ENCODE measurements around the gene UBE2L5. TPM values are rescaled to one million over a fixed set of nuclear protein-coding genes. Genes with fewer than 3 reads are reported as not detected.

The UBE2L5 gene
- total RNA-seq, 1 experiment from 2014 or later, result 0.13 TPM

GRCh38 chr13:30437177-30437576 is 14.9 kb downstream of the UBE2L5 start:
- ChIA-PET POLR2A (interaction anchor here (1.3 to 1.5 kb wide), 2 partner anchors 9 to 15 kb away, joined by 3 to 5 read pairs; partner anchors contain the start of gene UBE2L5), CTCF (no interaction called here)
- Mint-ChIP-seq H3K4me1 (no peaks in the 10 kb centered on the region), H3K27ac (no peak overlapping the region), H3K4me3 (no peak overlapping the region), H3K27me3 (ENCODE audit: low read depth) (peaks cover 2% of the 10 kb centered on the region; the same call in 1 of the 2 replicates), H3K36me3 (no peaks in the 10 kb centered on the region), H3K9me3 (no peaks in the 10 kb centered on the region)
- ATAC-seq (no peak), DNase-seq (ENCODE audit: low spot score) (no peak)
- TF ChIP-seq NR1H2 (CRISPR knock-in tag; IDR thresholded peaks at IDR 0.05) (no peak), ZNF219 (CRISPR knock-in tag; IDR thresholded peaks at IDR 0.05; ENCODE audit: borderline replicate concordance) (no peak), ZNF121 (CRISPR knock-in tag; IDR thresholded peaks at IDR 0.05) (no peak), PREB (CRISPR knock-in tag; IDR thresholded peaks at IDR 0.05; ENCODE audit: borderline replicate concordance) (no peak), ZNF425 (CRISPR knock-in tag; conservative IDR thresholded peaks at IDR 0.05) (no peak), KAT7 (CRISPR knock-in tag; IDR thresholded peaks at IDR 0.05; ENCODE audit: borderline replicate concordance) (no peak), FOXP4 (CRISPR knock-in tag; IDR thresholded peaks at IDR 0.05) (no peak), CDX4 (CRISPR knock-in tag; IDR thresholded peaks at IDR 0.05; ENCODE audit: borderline replicate concordance) (no peak), ZNF317 (CRISPR knock-in tag; IDR thresholded peaks at IDR 0.05; ENCODE audit: borderline replicate concordance, low read depth) (no peak), ERG (CRISPR knock-in tag; IDR thresholded peaks at IDR 0.05) (no peak), ELF4 (CRISPR knock-in tag; IDR thresholded peaks at IDR 0.05; ENCODE audit: low read depth) (no peak), ZBTB21 (CRISPR knock-in tag; IDR thresholded peaks at IDR 0.05; ENCODE audit: borderline replicate concordance) (no peak), NR2C2 (CRISPR knock-in tag; IDR thresholded peaks at IDR 0.05) (no peak), TEAD1 (CRISPR knock-in tag; IDR thresholded peaks at IDR 0.05) (no peak)

GRCh38 chr13:30438286-30438685 is 16.0 kb downstream of the UBE2L5 start:
- Mint-ChIP-seq H3K27ac (no peak overlapping the region), H3K4me1 (no peaks in the 10 kb centered on the region), H3K4me3 (no peak overlapping the region), H3K9me3 (no peaks in the 10 kb centered on the region), H3K36me3 (no peaks in the 10 kb centered on the region), H3K27me3 (ENCODE audit: low read depth) (peaks cover 2% of the 10 kb centered on the region; the same call in 1 of the 2 replicates)
- ChIA-PET CTCF (no interaction called here), POLR2A (no interaction called here)
- ATAC-seq (no peak), DNase-seq (ENCODE audit: low spot score) (no peak)
- TF ChIP-seq ATF1 (CRISPR knock-in tag; IDR thresholded peaks at IDR 0.05), result no peak
- TF ChIP-seq ZNF232 (CRISPR knock-in tag; IDR thresholded peaks at IDR 0.05), result no peak
- no peak for TF ChIP-seq PREB (CRISPR knock-in tag; IDR thresholded peaks at IDR 0.05; ENCODE audit: borderline replicate concordance)
- TF ChIP-seq ATF2 (CRISPR knock-in tag; IDR thresholded peaks at IDR 0.05; ENCODE audit: borderline replicate concordance, low read depth), result no peak
- no peak for TF ChIP-seq PRRX2 (CRISPR knock-in tag; IDR thresholded peaks at IDR 0.05)
- no peak for TF ChIP-seq HMGA2 (CRISPR knock-in tag; IDR thresholded peaks at IDR 0.05)
- TF ChIP-seq FOXP1 (CRISPR knock-in tag; IDR thresholded peaks at IDR 0.05; ENCODE audit: borderline replicate concordance), result no peak
- TF ChIP-seq ESRRA (CRISPR knock-in tag; IDR thresholded peaks at IDR 0.05; ENCODE audit: borderline replicate concordance), result no peak
- no peak for TF ChIP-seq ZNF512 (CRISPR knock-in tag; IDR thresholded peaks at IDR 0.05; ENCODE audit: borderline replicate concordance)
- TF ChIP-seq NFYB (CRISPR knock-in tag; conservative IDR thresholded peaks at IDR 0.05; ENCODE audit: low read depth), result no peak

All from WTC11 (cell line).